Measurements from ENCODE around the gene KCTD11.

KCTD11 gene

GRCh38 chr17:7348478-7349242 lies 3.3 kb upstream of the KCTD11 start:
- peak; percentile 82 for DNase-seq (ENCODE audit: low read depth)
- no peak for TF ChIP-seq CTCF (conservative IDR thresholded peaks at IDR 0.05; ENCODE audit: low read length)
- peak overlapping the region; percentile 15; the same call in 1 of the 2 replicates for H3K4me3 ChIP-seq (ENCODE audit: low read length)

- DNase-seq (ENCODE audit: low read depth) = no peak
- peak; percentile 64; the same call in 1 of the 2 replicates for TF ChIP-seq CTCF (conservative IDR thresholded peaks at IDR 0.05; ENCODE audit: low read length)
- H3K4me3 ChIP-seq (ENCODE audit: low read length) = peak overlapping the region; percentile 86
Measured at GRCh38 chr17:7352503-7352889, 534 bp downstream of the KCTD11 start.

- peak overlapping the region; percentile 86 for H3K4me3 ChIP-seq (ENCODE audit: low read length)
- no peak for TF ChIP-seq CTCF (conservative IDR thresholded peaks at IDR 0.05; ENCODE audit: low read length)
- DNase-seq (ENCODE audit: low read depth) = no peak
Measured at GRCh38 chr17:7352910-7353635, 1.1 kb downstream of the KCTD11 start.

- DNase-seq (ENCODE audit: low read depth) = peak; percentile 49
- no peak for TF ChIP-seq CTCF (conservative IDR thresholded peaks at IDR 0.05; ENCODE audit: low read length)
Measured at GRCh38 chr17:7354262-7354843, 2.4 kb downstream of the KCTD11 start.

GRCh38 chr17:7355053-7355452 lies 3.1 kb downstream of the KCTD11 start, which contains the start of gene TMEM95:
TSS of gene TMEM95 (plus strand) at chr17:7355156. CDS start at chr17:7355205, 49 bp downstream.
- peak; percentile 53 for DNase-seq (ENCODE audit: low read depth)
- H3K4me3 ChIP-seq (ENCODE audit: low read length) = peak within 1 kb of the TSS; percentile 86

More at GRCh38 chr17:7354262-7354843, 2.4 kb downstream of the KCTD11 start:
- H3K4me3 ChIP-seq (ENCODE audit: low read length) = peak overlapping the region; percentile 86

GRCh38 chr17:7355573-7355972 lies 3.6 kb downstream of the KCTD11 start:
- DNase-seq (ENCODE audit: low read depth) = no peak
- H3K4me3 ChIP-seq (ENCODE audit: low read length) = no peak overlapping the region
- TF ChIP-seq CTCF (conservative IDR thresholded peaks at IDR 0.05; ENCODE audit: low read length) = no peak

More at GRCh38 chr17:7355053-7355452, 3.1 kb downstream of the KCTD11 start, which contains the start of gene TMEM95:
- no peak for TF ChIP-seq CTCF (conservative IDR thresholded peaks at IDR 0.05; ENCODE audit: low read length)
